Panc1 (cell line): ENCODE results near the gene TMEM30B. TPM values are rescaled to one million over a fixed set of nuclear protein-coding genes. Genes with fewer than 3 reads are reported as not detected.

Source experiments
- ATAC-seq: fragments of 200-7000 bp; cut with Tn5 transposase; 2 replicates; pipeline ENCODE4 v1.9.1; 2020; ENCODE audit warnings: mild to moderate bottlenecking, moderate library complexity
- BruUV-seq: library from RNA; stranded (reverse); fragments of 400-500 nt; replicated peaks from 2 replicates; lab custom pipeline; 2021; lab: Mats Ljungman, UMichigan
- CTCF ChIA-PET: fragments of 300-600 bp; sonication (Branson Sonifier 250); formaldehyde crosslinking; loops from one replicate; lab custom pipeline; 2022; ENCODE audit warnings: antibody characterized with exemption; lab: Charles Lee
- POLR2A ChIA-PET: fragments of 300-600 bp; sonication (Branson Sonifier 250); formaldehyde crosslinking; loops from one replicate; lab custom pipeline; 2022; ENCODE audit warnings: antibody characterized with exemption; lab: Charles Lee
- DNase-seq: peaks from one replicate; pipeline ENCODE4 v3.0.0-alpha.2; 2010; ENCODE audit warnings: low read depth, low spot score
- H3K27ac ChIP-seq: 2 replicates; pipeline ENCODE4 v1.5.1; 2011; ENCODE audit warnings: mild to moderate bottlenecking, low read length, inconsistent platforms
- H3K27me3 ChIP-seq: fragments of 200-500 bp; sonication (Bioruptor generic); 2 replicates; pipeline ENCODE4 v1.6.0; 2014; ENCODE audit warnings: low read length, inconsistent platforms; ENCODE audit not compliant: control insufficient read depth, insufficient read depth
- H3K36me3 ChIP-seq: fragments of 200-500 bp; sonication (Bioruptor generic); 2 replicates; pipeline ENCODE4 v1.5.1; 2014; ENCODE audit warnings: inconsistent platforms, mild to moderate bottlenecking, low read length, moderate library complexity; ENCODE audit not compliant: control insufficient read depth, insufficient read depth
- H3K4me1 ChIP-seq: 2 replicates; pipeline ENCODE4 v1.5.1; 2011; ENCODE audit warnings: inconsistent platforms, mild to moderate bottlenecking, low read length, moderate library complexity; ENCODE audit not compliant: control insufficient read depth, insufficient read depth
- H3K4me3 ChIP-seq, 2 experiments: 2 replicates each; pipeline ENCODE4 v1.5.1; 2011 to 2012; ENCODE audit warnings: low read depth in 2 of 2, low read length in 2 of 2, mild to moderate bottlenecking in 2 of 2, inconsistent platforms in 1 of 2, moderate library complexity in 1 of 2
- H3K9me3 ChIP-seq: fragments of 200-500 bp; sonication (Bioruptor generic); 2 replicates; pipeline ENCODE4 v1.5.1; 2014; ENCODE audit warnings: low read depth, mild to moderate bottlenecking, inconsistent platforms, low read length, moderate library complexity; ENCODE audit not compliant: control insufficient read depth, insufficient read depth
- POLR2AphosphoS5 ChIP-seq: IDR thresholded peaks from 2 replicates; pipeline ENCODE4 v1.6.1; 2012; ENCODE audit warnings: mild to moderate bottlenecking, low read depth, low read length, moderate library complexity
- SIN3A ChIP-seq: IDR thresholded peaks from 2 replicates; pipeline ENCODE4 v1.6.1; 2012; ENCODE audit warnings: low read depth, mild to moderate bottlenecking, low read length, moderate library complexity, borderline replicate concordance; ENCODE audit not compliant: insufficient read depth
- TCF7L2 ChIP-seq: IDR thresholded peaks from 2 replicates; pipeline ENCODE4 v1.6.1; 2011; ENCODE audit warnings: mild to moderate bottlenecking, low read depth, low read length, inconsistent platforms
- in situ Hi-C: cut with HindIII; loops from 2 replicates; pipeline ENCODE4 v1.10.0; 2016; ENCODE audit warnings: low sequenced_read_pairs, low pct_unique_long_range_greater_than_20kb
- intact Hi-C: fragments of 100-400 bp; cut with micrococcal nuclease; formaldehyde crosslinking; loops from one replicate; pipeline ENCODE4 v1.10.0; 2022; ENCODE audit not compliant: unreplicated experiment
- total RNA-seq: library from RNA; stranded (reverse); gene quantifications from one replicate; pipeline ENCODE4 v1.2.1, GENCODE V29; 2021; ENCODE audit not compliant: unreplicated experiment
- TF ChIP-seq, protein P1 (sequence below), 2 experiments: IDR thresholded peaks; 2 replicates each; pipeline ENCODE4 v1.6.1; 2011 to 2012; ENCODE audit warnings: low read depth in 2 of 2, control low read depth in 1 of 2, low read length in 1 of 2, mild to moderate bottlenecking in 1 of 2, moderate library complexity in 1 of 2; ENCODE audit not compliant: insufficient read depth in 1 of 2
- TF ChIP-seq, protein P2 (sequence below): fragments of 450-650 bp; IDR thresholded peaks from 2 replicates; pipeline ENCODE4 v1.5.1; 2017; ENCODE audit warnings: mild to moderate bottlenecking

Gene TMEM30B
- total RNA-seq, 1 experiment from 2014 or later = 0.10 TPM

DNA sequence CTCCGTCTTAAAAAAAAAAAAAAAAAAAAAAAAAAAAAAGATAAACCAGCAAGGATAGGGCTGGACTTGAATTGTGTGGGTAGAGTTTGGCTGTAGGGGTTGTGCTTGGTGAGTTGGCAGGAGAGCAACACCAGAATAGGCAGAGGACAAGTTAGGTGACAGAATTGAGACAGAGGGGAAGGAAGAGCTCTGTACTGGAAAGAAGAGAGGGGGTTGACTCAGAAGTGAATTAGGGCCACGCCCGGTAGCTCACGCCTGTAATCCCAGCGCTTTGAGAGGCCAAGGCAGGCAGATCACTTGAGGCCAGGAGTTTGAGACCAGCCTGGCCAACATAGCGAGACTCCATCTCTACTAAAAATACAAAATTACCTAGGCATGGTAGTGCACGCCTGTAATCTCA lies 6.1 kb upstream of the TMEM30B start:
- Histone ChIP-seq H3K4me3 (no peak overlapping the region), H3K27ac (no peak overlapping the region), H3K36me3 (no peaks in the 10 kb centered on the region), H3K9me3 (no peaks in the 10 kb centered on the region), H3K4me1 (no peaks in the 10 kb centered on the region), H3K27me3 (peaks cover 9% of the 10 kb centered on the region; the same call in 1 of the 2 replicates)
- intact Hi-C loops (no loop called here), in situ Hi-C loops (no loop called here)
- no peak for DNase-seq
- ATAC-seq = no peak
- TF ChIP-seq POLR2AphosphoS5 (no peak), TCF7L2 (no peak), SIN3A (no peak)
- TF ChIP-seq, protein P1, sequence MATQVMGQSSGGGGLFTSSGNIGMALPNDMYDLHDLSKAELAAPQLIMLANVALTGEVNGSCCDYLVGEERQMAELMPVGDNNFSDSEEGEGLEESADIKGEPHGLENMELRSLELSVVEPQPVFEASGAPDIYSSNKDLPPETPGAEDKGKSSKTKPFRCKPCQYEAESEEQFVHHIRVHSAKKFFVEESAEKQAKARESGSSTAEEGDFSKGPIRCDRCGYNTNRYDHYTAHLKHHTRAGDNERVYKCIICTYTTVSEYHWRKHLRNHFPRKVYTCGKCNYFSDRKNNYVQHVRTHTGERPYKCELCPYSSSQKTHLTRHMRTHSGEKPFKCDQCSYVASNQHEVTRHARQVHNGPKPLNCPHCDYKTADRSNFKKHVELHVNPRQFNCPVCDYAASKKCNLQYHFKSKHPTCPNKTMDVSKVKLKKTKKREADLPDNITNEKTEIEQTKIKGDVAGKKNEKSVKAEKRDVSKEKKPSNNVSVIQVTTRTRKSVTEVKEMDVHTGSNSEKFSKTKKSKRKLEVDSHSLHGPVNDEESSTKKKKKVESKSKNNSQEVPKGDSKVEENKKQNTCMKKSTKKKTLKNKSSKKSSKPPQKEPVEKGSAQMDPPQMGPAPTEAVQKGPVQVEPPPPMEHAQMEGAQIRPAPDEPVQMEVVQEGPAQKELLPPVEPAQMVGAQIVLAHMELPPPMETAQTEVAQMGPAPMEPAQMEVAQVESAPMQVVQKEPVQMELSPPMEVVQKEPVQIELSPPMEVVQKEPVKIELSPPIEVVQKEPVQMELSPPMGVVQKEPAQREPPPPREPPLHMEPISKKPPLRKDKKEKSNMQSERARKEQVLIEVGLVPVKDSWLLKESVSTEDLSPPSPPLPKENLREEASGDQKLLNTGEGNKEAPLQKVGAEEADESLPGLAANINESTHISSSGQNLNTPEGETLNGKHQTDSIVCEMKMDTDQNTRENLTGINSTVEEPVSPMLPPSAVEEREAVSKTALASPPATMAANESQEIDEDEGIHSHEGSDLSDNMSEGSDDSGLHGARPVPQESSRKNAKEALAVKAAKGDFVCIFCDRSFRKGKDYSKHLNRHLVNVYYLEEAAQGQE (IDR thresholded peaks at IDR 0.05; ENCODE audit: insufficient read depth in 1 of 2, low read depth in 2 of 2, low read length in 1 of 2) = no peak
- TF ChIP-seq, protein P2, sequence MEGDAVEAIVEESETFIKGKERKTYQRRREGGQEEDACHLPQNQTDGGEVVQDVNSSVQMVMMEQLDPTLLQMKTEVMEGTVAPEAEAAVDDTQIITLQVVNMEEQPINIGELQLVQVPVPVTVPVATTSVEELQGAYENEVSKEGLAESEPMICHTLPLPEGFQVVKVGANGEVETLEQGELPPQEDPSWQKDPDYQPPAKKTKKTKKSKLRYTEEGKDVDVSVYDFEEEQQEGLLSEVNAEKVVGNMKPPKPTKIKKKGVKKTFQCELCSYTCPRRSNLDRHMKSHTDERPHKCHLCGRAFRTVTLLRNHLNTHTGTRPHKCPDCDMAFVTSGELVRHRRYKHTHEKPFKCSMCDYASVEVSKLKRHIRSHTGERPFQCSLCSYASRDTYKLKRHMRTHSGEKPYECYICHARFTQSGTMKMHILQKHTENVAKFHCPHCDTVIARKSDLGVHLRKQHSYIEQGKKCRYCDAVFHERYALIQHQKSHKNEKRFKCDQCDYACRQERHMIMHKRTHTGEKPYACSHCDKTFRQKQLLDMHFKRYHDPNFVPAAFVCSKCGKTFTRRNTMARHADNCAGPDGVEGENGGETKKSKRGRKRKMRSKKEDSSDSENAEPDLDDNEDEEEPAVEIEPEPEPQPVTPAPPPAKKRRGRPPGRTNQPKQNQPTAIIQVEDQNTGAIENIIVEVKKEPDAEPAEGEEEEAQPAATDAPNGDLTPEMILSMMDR = no peak
- CTCF ChIA-PET = no interaction called here
- no TSS peak for BruUV-seq
- POLR2A ChIA-PET = no interaction called here

DNA sequence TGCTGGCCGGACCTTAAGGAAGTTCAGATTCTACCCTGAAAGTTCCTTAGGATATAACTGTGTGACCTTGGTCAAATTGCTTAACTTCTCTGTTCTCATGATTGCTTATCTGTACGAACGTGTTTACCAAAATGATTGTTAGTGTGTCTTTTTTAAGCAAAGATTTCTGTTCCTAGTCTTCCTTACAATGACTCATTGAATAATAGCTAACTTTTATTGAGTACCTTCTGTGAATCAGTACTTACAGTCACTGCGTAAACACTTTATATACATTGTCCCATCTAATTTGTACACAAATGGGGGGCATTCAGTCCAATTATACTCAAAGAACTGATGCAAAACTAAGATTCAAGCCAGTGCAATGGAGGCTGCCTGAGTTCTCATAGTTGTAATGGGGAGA lies 4.2 kb upstream of the TMEM30B start:
- Histone ChIP-seq H3K9me3 (no peaks in the 10 kb centered on the region), H3K27me3 (peaks cover 12% of the 10 kb centered on the region), H3K4me3 (no peak overlapping the region), H3K4me1 (no peaks in the 10 kb centered on the region), H3K27ac (no peak overlapping the region), H3K36me3 (no peaks in the 10 kb centered on the region)
- ATAC-seq (no peak), DNase-seq (no peak)
- BruUV-seq = no TSS peak
- ChIA-PET CTCF (interaction anchor here (0.6 to 0.7 kb wide), 3 partner anchors 20 to 744 kb away, joined by 3 to 4 read pairs (median 3); no protein-coding TSS in a partner anchor), POLR2A (no interaction called here)
- TF ChIP-seq POLR2AphosphoS5 = no peak
- no peak for TF ChIP-seq TCF7L2
- TF ChIP-seq, protein P2 = no peak
- TF ChIP-seq, protein P1 (IDR thresholded peaks at IDR 0.05; ENCODE audit: insufficient read depth in 1 of 2, low read depth in 2 of 2, low read length in 1 of 2) = no peak
- TF ChIP-seq SIN3A = no peak
- intact Hi-C loops (no loop called here), in situ Hi-C loops (no loop called here)
